SK-N-SH (cell line): ENCODE results near the gene SERPIND1. TPM values are rescaled to one million over a fixed set of nuclear protein-coding genes. Genes with fewer than 3 reads are reported as not detected.
A peak's percentile ranks its signal among the peaks of the same experiment; 100 is the strongest.

Source experiments
- CTCF ChIA-PET: fragments of 300-600, 350-600 bp; formaldehyde crosslinking; extraction: SDS; loops from one replicate; lab custom pipeline; 2021; lab: Yijun Ruan, JAX
- POLR2A ChIA-PET: fragments of 350-600 bp; sonication (Branson Sonifier 250); formaldehyde crosslinking; extraction: SDS; loops from one replicate; lab custom pipeline; 2020; ENCODE audit warnings: antibody characterized with exemption, inconsistent platforms; lab: Yijun Ruan, JAX
- DNase-seq: peaks from one replicate; pipeline ENCODE4 v3.0.0; 2012
- H2AFZ ChIP-seq: fragments of 200-600 bp; sonication (generic); 2 replicates; pipeline ENCODE4 v1.8.1; 2016; ENCODE audit warnings: antibody characterized with exemption, mild to moderate bottlenecking, low read depth
- H3F3A ChIP-seq: fragments of 200-600 bp; sonication (generic); replicated peaks from 2 replicates; pipeline ENCODE3; 2016; ENCODE audit warnings: antibody characterized with exemption, mild to moderate bottlenecking; ENCODE audit not compliant: insufficient read depth
- H3K27ac ChIP-seq, 2 experiments: fragments of 200-500 bp in 1 of 2; fragments of 200-600 bp in 1 of 2; sonication (Bioruptor generic) in 1 of 2; sonication (generic), shearing (Covaris generic) in 1 of 2; 2 replicates each; pipeline versions ENCODE4 v1.5.1 to v1.6.1; 2014 to 2016; ENCODE audit warnings: low read depth in 2 of 2, inconsistent platforms in 1 of 2, low read length in 1 of 2, mild to moderate bottlenecking in 1 of 2, mixed read lengths in 1 of 2
- H3K27me3 ChIP-seq: fragments of 200-600 bp; sonication (generic), shearing (Covaris generic); 2 replicates; pipeline ENCODE4 v1.6.1; 2016; ENCODE audit warnings: mixed run types; ENCODE audit not compliant: insufficient read depth
- H3K36me3 ChIP-seq, 2 experiments: fragments of 200-500 bp in 1 of 2; fragments of 200-600 bp in 1 of 2; sonication (Bioruptor generic) in 1 of 2; sonication (generic) in 1 of 2; replicated peaks in 1 of 2; 2 replicates each; pipeline versions ENCODE3 to v1.5.1; 2014 to 2016; ENCODE audit warnings: low read length in 1 of 2, mild to moderate bottlenecking in 1 of 2; ENCODE audit not compliant: insufficient read depth in 2 of 2, control insufficient read depth in 1 of 2
- H3K4me1 ChIP-seq, 2 experiments: fragments of 200-500 bp in 1 of 2; fragments of 200-600 bp in 1 of 2; sonication (Bioruptor generic) in 1 of 2; sonication (generic), shearing (Covaris generic) in 1 of 2; 2 replicates each; pipeline versions ENCODE4 v1.5.1 to v1.6.1; 2014 to 2016; ENCODE audit warnings: low read depth in 1 of 2, low read length in 1 of 2, mixed run types in 1 of 2; ENCODE audit not compliant: insufficient read depth in 2 of 2, control insufficient read depth in 1 of 2
- H3K4me2 ChIP-seq: fragments of 200-600 bp; sonication (generic), shearing (Covaris generic); 2 replicates; pipeline ENCODE4 v1.6.1; 2017; ENCODE audit warnings: mixed run types
- H3K4me3 ChIP-seq, 2 experiments: fragments of 200-500 bp in 1 of 2; fragments of 200-600 bp in 1 of 2; sonication (Bioruptor generic) in 1 of 2; sonication (generic), shearing (Covaris generic) in 1 of 2; 2 replicates each; pipeline versions ENCODE4 v1.5.1 to v1.8.1; 2014 to 2016; ENCODE audit warnings: low read depth in 2 of 2, inconsistent platforms in 1 of 2, low read length in 1 of 2, mild to moderate bottlenecking in 1 of 2, mixed read lengths in 1 of 2, moderate library complexity in 1 of 2
- H3K79me2 ChIP-seq: fragments of 200-600 bp; sonication (generic); 2 replicates; pipeline ENCODE4 v1.8.1; 2017; ENCODE audit warnings: mild to moderate bottlenecking; ENCODE audit not compliant: insufficient read depth
- H3K9ac ChIP-seq: fragments of 200-600 bp; sonication (generic); 2 replicates; pipeline ENCODE4 v1.6.1; 2017; ENCODE audit warnings: mixed run types
- H3K9me2 ChIP-seq: fragments of 200-600 bp; sonication (generic); 2 replicates; pipeline ENCODE4 v1.6.1; 2017; ENCODE audit warnings: mixed run types
- H3K9me3 ChIP-seq: fragments of 200-600 bp; sonication (generic); 2 replicates; pipeline ENCODE4 v1.6.1; 2017; ENCODE audit warnings: mixed run types, mild to moderate bottlenecking, moderate library complexity
- H4K20me1 ChIP-seq: fragments of 200-600 bp; sonication (generic); 2 replicates; pipeline ENCODE4 v1.6.1; 2017; ENCODE audit warnings: mild to moderate bottlenecking, mixed run types; ENCODE audit not compliant: insufficient read depth
- FOXJ3 ChIP-seq: sonication (generic); formaldehyde crosslinking; IDR thresholded peaks from 2 replicates; pipeline ENCODE4 v1.5.1; 2020; ENCODE audit warnings: mild to moderate bottlenecking, missing genetic modification reagents
- GATA2 ChIP-seq: sonication (generic); formaldehyde crosslinking; IDR thresholded peaks from 2 replicates; pipeline ENCODE4 v1.5.0; 2020; ENCODE audit warnings: mild to moderate bottlenecking, missing genetic modification reagents
- IRF3 ChIP-seq: fragments of 150-350 bp; IDR thresholded peaks from 2 replicates; pipeline ENCODE4 v1.6.1; 2016; ENCODE audit warnings: mild to moderate bottlenecking, low read depth, low read length
- REST ChIP-seq: IDR thresholded peaks from 2 replicates; pipeline ENCODE4 v1.6.1; 2012; ENCODE audit warnings: mild to moderate bottlenecking, low read depth, low read length, moderate library complexity
- RFX5 ChIP-seq: IDR thresholded peaks from 2 replicates; pipeline ENCODE4 v1.6.1; 2012; ENCODE audit warnings: mild to moderate bottlenecking, improper control_type of control experiment, low read length
- TAF1 ChIP-seq: IDR thresholded peaks from 2 replicates; pipeline ENCODE4 v1.6.1; 2012; ENCODE audit warnings: low read depth, mild to moderate bottlenecking, low read length, moderate library complexity, borderline replicate concordance
- USF2 ChIP-seq: fragments of 150-350 bp; IDR thresholded peaks from 2 replicates; pipeline ENCODE4 v1.6.1; 2017; ENCODE audit warnings: antibody characterized with exemption, low read length, low read depth, borderline replicate concordance
- YY1 ChIP-seq: IDR thresholded peaks from 2 replicates; pipeline ENCODE4 v1.4.0; 2012; ENCODE audit warnings: low read depth, mild to moderate bottlenecking
- ZBTB33 ChIP-seq: IDR thresholded peaks from 2 replicates; pipeline ENCODE4 v1.4.0; 2012; ENCODE audit warnings: low read depth, borderline replicate concordance
- WGBS: methylation state at CpG from one replicate; pipeline ENCODE4 v1.1.6; 2017; ENCODE audit warnings: low lambda C conversion rate; 5-methylcytosine and 5-hydroxymethylcytosine counted together
- polyA plus RNA-seq, 3 experiments: library from polyadenylated mRNA; depleted of rRNA; stranded (reverse); fragments of >200 nt; gene quantifications; 2 replicates each; pipeline ENCODE4 v1.2.3, GENCODE V29; 2012

Gene SERPIND1
- polyA plus RNA-seq, 1 of the 3 experiments (the other 2 are of a cell fraction): not detected

GRCh38 chr22:20798218-20798617 lies 24.3 kb downstream of the SERPIND1 start:
- Histone ChIP-seq H3K27ac (peak overlapping the region in 1 of 2 experiments; percentile 77; a peak in 1 of 4 replicates), H3K27me3 (no peaks in the 10 kb centered on the region), H3K36me3 (peaks cover 23 to 68% of the 10 kb centered on the region in 2 experiments), H3K9me2 (no peaks in the 10 kb centered on the region), H2AFZ (no peak overlapping the region), H3K79me2 (no peaks in the 10 kb centered on the region; the same call in 1 of the 2 replicates), H3F3A (no peaks in the 10 kb centered on the region), H3K9ac (no peak overlapping the region), H3K4me1 (peaks cover 0 to 15% of the 10 kb centered on the region in 2 experiments; a peak in 1 of 4 replicates), H4K20me1 (no peaks in the 10 kb centered on the region), H3K9me3 (no peaks in the 10 kb centered on the region), H3K4me3 (no peak overlapping the region), H3K4me2 (no peak overlapping the region)
- TF ChIP-seq ZBTB33: no peak
- TF ChIP-seq RFX5: no peak
- TF ChIP-seq GATA2 (CRISPR knock-in tag): no peak
- no peak for TF ChIP-seq FOXJ3 (CRISPR knock-in tag)
- TF ChIP-seq TAF1: no peak
- no peak for TF ChIP-seq REST
- TF ChIP-seq USF2: no peak
- TF ChIP-seq YY1: no peak
- no peak for TF ChIP-seq IRF3
- DNase-seq: no peak
- CTCF ChIA-PET: interaction anchor here (1.0 to 6.8 kb wide), 2 partner anchors 14 to 36 kb away, joined by 4 to 43 read pairs; no protein-coding TSS in a partner anchor
- WGBS: 84% methylated on average over 5 of the region's 5 CpGs
- POLR2A ChIA-PET: no interaction called here
